Body of pancreas (tissue), 4 donors: ENCODE results near the gene MTTP.

ENCODE experiments used
- CTCF ChIP-seq, 7 experiments: fragments of 450-650 bp in 4 of 7; fragments of 200-600 bp in 3 of 7; sonication (generic) in 3 of 7; IDR thresholded peaks; one replicate each; pipeline ENCODE4 v1.5.1; 2016 to 2019; ENCODE audit warnings: antibody characterized with exemption in 7 of 7
- POLR2A ChIP-seq, 3 donors: fragments of 450-650 bp; IDR thresholded peaks; one replicate each; pipeline ENCODE4 v1.6.1; 2016; ENCODE audit warnings: antibody characterized with exemption in 3 of 3, mild to moderate bottlenecking in 2 of 3

- no peak for TF ChIP-seq POLR2A (IDR thresholded peaks at IDR 0.05)
- TF ChIP-seq CTCF (IDR thresholded peaks at IDR 0.05): no peak
These were observed 93.8 kb downstream of the MTTP start for GRCh38 chr4:99668472-99668871.
